ENCODE data around the gene PCDHGC5.

Gene PCDHGC5

GRCh38 chr5:141529873-141530272, 41.0 kb downstream of the PCDHGC5 start:
- H3K36me3 ChIP-seq (ENCODE audit: control insufficient read depth in 1 of 2, insufficient read depth in 2 of 2, low read length in 2 of 2): peaks cover 34 to 38% of the 10 kb centered on the region in 2 experiments
- WGBS (ENCODE audit: extremely low coverage, insufficient coverage, insufficient read length): no CpG with 5 or more reads among the region's 7 CpGs
- no peak overlapping the region for H3K4me3 ChIP-seq (ENCODE audit: low read depth, low read length)
- H2BK5ac ChIP-seq (ENCODE audit: low read depth, low read length, poor library complexity): no peak overlapping the region
- H2BK120ac ChIP-seq (ENCODE audit: insufficient read depth, low read length, poor library complexity): no peak overlapping the region
- peaks cover 4% of the 10 kb centered on the region for H3K79me1 ChIP-seq (ENCODE audit: low read length)
- H3K18ac ChIP-seq (ENCODE audit: low read length): no peak overlapping the region
- no peaks in the 10 kb centered on the region for H3K9me3 ChIP-seq (ENCODE audit: insufficient read depth, low read depth, low read length)
- H4K8ac ChIP-seq (ENCODE audit: low read depth, low read length): no peak overlapping the region
- no peak overlapping the region for H3K9ac ChIP-seq (ENCODE audit: low read length)
- no peak overlapping the region for H3K4me2 ChIP-seq (ENCODE audit: low read length)
- no peak overlapping the region for H3K14ac ChIP-seq (ENCODE audit: low read length)
- H4K91ac ChIP-seq (ENCODE audit: low read depth, low read length): peak overlapping the region; percentile 52
- no peak overlapping the region for H4K12ac ChIP-seq (ENCODE audit: low read depth, low read length)
- no peak overlapping the region for H3K4ac ChIP-seq (ENCODE audit: low read depth, low read length)
- peaks cover 3 to 5% of the 10 kb centered on the region in 2 experiments for H3K4me1 ChIP-seq (ENCODE audit: control insufficient read depth in 1 of 2, insufficient read depth in 2 of 2, low read length in 2 of 2)
- H2AK5ac ChIP-seq (ENCODE audit: low read length): no peak overlapping the region
- H3K27ac ChIP-seq (ENCODE audit: low read depth, low read length): no peak overlapping the region
- DNase-seq: no peak
- H2BK12ac ChIP-seq (ENCODE audit: low read length): no peak overlapping the region
- H3K27me3 ChIP-seq (ENCODE audit: insufficient read depth, low read length): no peaks in the 10 kb centered on the region
- no peaks in the 10 kb centered on the region for H3K79me2 ChIP-seq (ENCODE audit: control insufficient read depth, insufficient read depth, low read length, poor library complexity)
- no peak overlapping the region for H3K23ac ChIP-seq (ENCODE audit: low read length)
- H2AFZ ChIP-seq (ENCODE audit: insufficient read depth, low read length, poor library complexity): no peak overlapping the region

GRCh38 chr5:141532726-141533125, 43.8 kb downstream of the PCDHGC5 start:
- Histone ChIP-seq H2BK120ac (ENCODE audit: insufficient read depth, low read length, poor library complexity) (no peak overlapping the region), H2BK12ac (ENCODE audit: low read length) (no peak overlapping the region), H3K27ac (ENCODE audit: low read depth, low read length) (no peak overlapping the region), H3K4me3 (ENCODE audit: low read depth, low read length) (no peak overlapping the region), H3K23ac (ENCODE audit: low read length) (no peak overlapping the region), H2AFZ (ENCODE audit: insufficient read depth, low read length, poor library complexity) (no peak overlapping the region), H4K91ac (ENCODE audit: low read depth, low read length) (no peak overlapping the region), H2AK5ac (ENCODE audit: low read length) (no peak overlapping the region), H4K12ac (ENCODE audit: low read depth, low read length) (no peak overlapping the region), H3K27me3 (ENCODE audit: insufficient read depth, low read length) (no peaks in the 10 kb centered on the region), H3K18ac (ENCODE audit: low read length) (no peak overlapping the region), H3K14ac (ENCODE audit: low read length) (no peak overlapping the region), H3K36me3 (ENCODE audit: control insufficient read depth in 1 of 2, insufficient read depth in 2 of 2, low read length in 2 of 2) (peaks cover 23 to 25% of the 10 kb centered on the region in 2 experiments), H3K4me1 (ENCODE audit: control insufficient read depth in 1 of 2, insufficient read depth in 2 of 2, low read length in 2 of 2) (peaks cover 1 to 3% of the 10 kb centered on the region in 2 experiments), H3K79me2 (ENCODE audit: control insufficient read depth, insufficient read depth, low read length, poor library complexity) (no peaks in the 10 kb centered on the region), H3K9ac (ENCODE audit: low read length) (no peak overlapping the region), H4K8ac (ENCODE audit: low read depth, low read length) (no peak overlapping the region), H3K4me2 (ENCODE audit: low read length) (no peak overlapping the region), H3K4ac (ENCODE audit: low read depth, low read length) (no peak overlapping the region), H3K79me1 (ENCODE audit: low read length) (no peaks in the 10 kb centered on the region), H2BK5ac (ENCODE audit: low read depth, low read length, poor library complexity) (no peak overlapping the region), H3K9me3 (ENCODE audit: insufficient read depth, low read depth, low read length) (no peaks in the 10 kb centered on the region)
- WGBS (ENCODE audit: extremely low coverage, insufficient coverage, insufficient read length): no CpG with 5 or more reads among the region's 1 CpG
- no peak for DNase-seq

GRCh38 chr5:141533897-141534296, 45.0 kb downstream of the PCDHGC5 start:
- H3K4ac ChIP-seq (ENCODE audit: low read depth, low read length): no peak overlapping the region
- H3K27me3 ChIP-seq (ENCODE audit: insufficient read depth, low read length): no peaks in the 10 kb centered on the region
- DNase-seq: no peak
- H3K9me3 ChIP-seq (ENCODE audit: insufficient read depth, low read depth, low read length): no peaks in the 10 kb centered on the region
- H2BK5ac ChIP-seq (ENCODE audit: low read depth, low read length, poor library complexity): peak overlapping the region; percentile 67
- H4K91ac ChIP-seq (ENCODE audit: low read depth, low read length): peak overlapping the region; percentile 55
- no peaks in the 10 kb centered on the region for H3K79me1 ChIP-seq (ENCODE audit: low read length)
- WGBS (ENCODE audit: extremely low coverage, insufficient coverage, insufficient read length): no CpG with 5 or more reads among the region's 1 CpG
- no peak overlapping the region for H2AK5ac ChIP-seq (ENCODE audit: low read length)
- no peak overlapping the region for H2BK12ac ChIP-seq (ENCODE audit: low read length)
- H4K12ac ChIP-seq (ENCODE audit: low read depth, low read length): no peak overlapping the region
- no peak overlapping the region for H2AFZ ChIP-seq (ENCODE audit: insufficient read depth, low read length, poor library complexity)
- H3K79me2 ChIP-seq (ENCODE audit: control insufficient read depth, insufficient read depth, low read length, poor library complexity): no peaks in the 10 kb centered on the region
- peaks cover 1 to 3% of the 10 kb centered on the region in 2 experiments for H3K4me1 ChIP-seq (ENCODE audit: control insufficient read depth in 1 of 2, insufficient read depth in 2 of 2, low read length in 2 of 2)
- H3K18ac ChIP-seq (ENCODE audit: low read length): peak overlapping the region; percentile 29
- no peak overlapping the region for H4K8ac ChIP-seq (ENCODE audit: low read depth, low read length)
- no peak overlapping the region for H3K23ac ChIP-seq (ENCODE audit: low read length)
- no peak overlapping the region for H3K9ac ChIP-seq (ENCODE audit: low read length)
- H3K36me3 ChIP-seq (ENCODE audit: control insufficient read depth in 1 of 2, insufficient read depth in 2 of 2, low read length in 2 of 2): peaks cover 17 to 21% of the 10 kb centered on the region in 2 experiments
- no peak overlapping the region for H3K27ac ChIP-seq (ENCODE audit: low read depth, low read length)
- H3K4me2 ChIP-seq (ENCODE audit: low read length): no peak overlapping the region
- H3K14ac ChIP-seq (ENCODE audit: low read length): no peak overlapping the region
- H2BK120ac ChIP-seq (ENCODE audit: insufficient read depth, low read length, poor library complexity): peak overlapping the region; percentile 79
- no peak overlapping the region for H3K4me3 ChIP-seq (ENCODE audit: low read depth, low read length)

GRCh38 chr5:141534492-141535213, 45.8 kb downstream of the PCDHGC5 start:
- Histone ChIP-seq H2AFZ (ENCODE audit: insufficient read depth, low read length, poor library complexity) (no peak overlapping the region), H4K91ac (ENCODE audit: low read depth, low read length) (no peak overlapping the region), H3K18ac (ENCODE audit: low read length) (no peak overlapping the region), H3K79me2 (ENCODE audit: control insufficient read depth, insufficient read depth, low read length, poor library complexity) (no peaks in the 10 kb centered on the region), H4K8ac (ENCODE audit: low read depth, low read length) (no peak overlapping the region), H3K4me3 (ENCODE audit: low read depth, low read length) (no peak overlapping the region), H3K27me3 (ENCODE audit: insufficient read depth, low read length) (no peaks in the 10 kb centered on the region), H3K27ac (ENCODE audit: low read depth, low read length) (no peak overlapping the region), H3K4me2 (ENCODE audit: low read length) (no peak overlapping the region), H3K14ac (ENCODE audit: low read length) (no peak overlapping the region), H3K9me3 (ENCODE audit: insufficient read depth, low read depth, low read length) (no peaks in the 10 kb centered on the region), H2BK120ac (ENCODE audit: insufficient read depth, low read length, poor library complexity) (no peak overlapping the region), H3K79me1 (ENCODE audit: low read length) (no peaks in the 10 kb centered on the region), H3K4ac (ENCODE audit: low read depth, low read length) (no peak overlapping the region), H2BK5ac (ENCODE audit: low read depth, low read length, poor library complexity) (no peak overlapping the region), H3K4me1 (ENCODE audit: control insufficient read depth in 1 of 2, insufficient read depth in 2 of 2, low read length in 2 of 2) (peaks cover 1% of the 10 kb centered on the region in 2 experiments), H2BK12ac (ENCODE audit: low read length) (no peak overlapping the region), H3K9ac (ENCODE audit: low read length) (no peak overlapping the region), H2AK5ac (ENCODE audit: low read length) (no peak overlapping the region), H4K12ac (ENCODE audit: low read depth, low read length) (no peak overlapping the region), H3K36me3 (ENCODE audit: control insufficient read depth in 1 of 2, insufficient read depth in 2 of 2, low read length in 2 of 2) (peaks cover 10 to 18% of the 10 kb centered on the region in 2 experiments), H3K23ac (ENCODE audit: low read length) (no peak overlapping the region)
- no CpG with 5 or more reads among the region's 4 CpGs for WGBS (ENCODE audit: extremely low coverage, insufficient coverage, insufficient read length)
- DNase-seq: no peak
